ENCODE results near the gene LTB.

DNA sequence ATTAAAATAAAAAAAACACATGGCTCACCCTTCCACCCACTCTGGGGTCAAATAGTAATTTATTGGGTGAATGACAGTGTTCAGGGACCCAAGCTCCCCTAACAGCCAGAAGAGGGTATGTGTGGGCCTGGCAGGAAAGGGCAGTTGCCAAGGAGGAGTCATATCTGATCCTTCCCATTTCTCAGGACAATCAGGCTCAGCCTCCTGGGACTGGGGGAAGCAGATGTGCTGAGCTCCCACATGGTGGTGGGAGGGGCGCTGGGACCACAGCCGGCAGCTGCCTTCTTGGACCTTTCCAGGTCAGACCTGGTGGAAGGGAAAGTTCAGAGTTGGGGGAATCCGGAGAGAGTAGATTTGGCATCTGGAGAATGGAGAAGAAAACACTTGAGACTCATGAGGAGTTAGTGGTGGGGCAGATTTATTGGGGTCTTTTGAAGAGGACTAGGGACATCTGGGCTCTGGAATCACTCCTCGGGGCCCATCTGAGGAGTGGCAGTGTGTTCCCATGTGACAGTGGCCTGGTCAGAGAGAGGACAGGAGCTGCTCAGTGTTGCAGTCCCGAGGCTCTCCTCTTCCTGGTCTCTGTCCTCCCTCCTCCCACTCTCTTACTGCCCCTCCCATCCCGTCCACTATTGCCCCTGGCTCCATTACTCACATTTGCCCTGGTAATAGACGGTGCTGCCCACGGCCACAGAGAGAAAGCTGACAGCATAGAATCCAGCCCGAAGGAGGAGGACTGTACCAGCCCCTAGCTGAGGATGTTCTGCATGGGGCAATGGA lies 6.8 kb upstream of the LTB start:
- TF ChIP-seq SP1 (IDR thresholded peaks at IDR 0.05) (no peak), CTBP1 (IDR thresholded peaks at IDR 0.05; ENCODE audit: borderline replicate concordance) (no peak), FOXM1 (IDR thresholded peaks at IDR 0.05; ENCODE audit: borderline replicate concordance) (no peak), NFRKB (IDR thresholded peaks at IDR 0.05) (no peak), SUZ12 (IDR thresholded peaks at IDR 0.05) (no peak), ZNF384 (IDR thresholded peaks at IDR 0.05) (no peak), BHLHE40 (IDR thresholded peaks at IDR 0.05; ENCODE audit: borderline replicate concordance) (no peak), FOXK2 (IDR thresholded peaks at IDR 0.05) (no peak), HDGF (IDR thresholded peaks at IDR 0.05; ENCODE audit: borderline replicate concordance) (no peak)
